Stimulated activated CD4-positive, alpha-beta T cell treated with anti-CD3 and anti-CD28 coated beads, Interleukin-12 subunit alpha, Interleukin-12 subunit beta, amount 100 ng/mL, for 48 hours (primary cell): Measurements from ENCODE around the gene OR4D10.
"Not testable (repeated sequence)": the region's sequence is repeated elsewhere in the genome, so short reads cannot be mapped to it uniquely, and the experiment has no call there.

ENCODE experiments used
- DNase-seq, 3 donors: peaks; one replicate each; pipeline ENCODE4 v3.0.0-alpha.2; 2020; ENCODE audit warnings: low read depth in 2 of 3, low spot score in 1 of 3

Gene OR4D10

GRCh38 chr11:59473015-59473414 is at the start of gene OR4D10:
Gene OR4D10, plus strand, starts transcription at chr11:59473315. Its CDS starts 4,115 bp downstream, at chr11:59477430.
- no peak for DNase-seq

DNA sequence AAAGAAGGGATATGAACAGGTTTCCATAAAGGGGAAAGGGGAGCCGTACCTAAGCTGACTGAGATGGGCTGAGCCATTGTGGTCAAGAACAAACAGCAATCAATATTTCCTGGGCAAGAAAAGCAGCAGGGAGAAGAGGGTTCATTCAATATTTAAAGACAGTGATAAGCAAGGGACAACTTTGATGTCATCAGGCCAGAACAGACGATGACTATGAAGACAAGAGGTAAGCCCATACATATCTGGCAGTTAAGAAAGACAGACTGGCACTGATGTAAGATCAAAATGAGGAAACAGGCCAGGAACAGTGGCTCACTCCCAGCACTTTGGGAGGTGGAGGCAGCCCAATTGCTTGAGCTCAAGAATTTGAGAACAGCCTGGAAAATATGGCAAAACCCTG is 49.3 kb upstream of the OR4D10 start:
- DNase-seq: no peak

DNA sequence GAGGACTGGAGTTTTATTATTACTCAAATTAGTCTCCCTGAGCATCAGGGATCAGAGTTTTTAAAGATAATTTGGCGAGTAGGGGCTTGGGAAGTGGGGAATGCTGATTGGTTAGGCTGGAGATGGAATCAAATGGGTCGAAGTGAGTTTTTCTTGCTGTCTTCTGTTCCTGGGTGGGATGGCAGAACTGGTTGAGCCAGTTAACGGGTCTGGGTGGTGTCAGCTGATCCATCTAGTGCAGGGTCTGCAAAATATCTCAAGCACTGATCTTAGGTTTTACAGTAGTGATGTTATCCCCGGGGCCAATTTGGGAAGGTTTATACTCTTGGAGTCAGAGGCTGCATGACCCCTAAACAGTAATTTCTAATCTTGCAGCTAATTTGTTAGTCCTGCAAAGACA is 48.0 kb upstream of the OR4D10 start:
- no peak for DNase-seq

- no peak for DNase-seq
Measured at GRCh38 chr11:59426361-59427067, 46.6 kb upstream of the OR4D10 start, which contains the start of gene OR5A2. Gene OR5A2, minus strand, starts transcription at chr11:59426413. Its CDS starts 3,460 bp downstream, at chr11:59422953.

DNA sequence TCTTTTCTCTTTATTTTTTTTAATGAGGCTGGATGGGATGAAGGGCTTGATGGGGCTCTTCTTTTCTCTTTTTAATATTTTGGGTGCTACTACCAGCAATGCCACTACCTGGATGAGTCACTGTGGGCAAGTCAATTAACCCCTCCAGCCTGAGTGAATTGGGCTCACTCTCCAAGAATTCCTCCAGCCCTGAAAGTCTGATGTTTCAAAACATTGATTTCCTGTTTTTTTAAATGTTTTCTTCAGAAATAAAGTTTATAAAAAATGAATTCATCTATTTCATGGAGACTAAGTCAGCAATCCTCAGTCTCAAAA is 46.1 kb upstream of the OR4D10 start:
- no peak for DNase-seq

GRCh38 chr11:59429924-59430516 is 43.1 kb upstream of the OR4D10 start:
- DNase-seq: peak in 1 of 3 donors; percentile 59

DNA sequence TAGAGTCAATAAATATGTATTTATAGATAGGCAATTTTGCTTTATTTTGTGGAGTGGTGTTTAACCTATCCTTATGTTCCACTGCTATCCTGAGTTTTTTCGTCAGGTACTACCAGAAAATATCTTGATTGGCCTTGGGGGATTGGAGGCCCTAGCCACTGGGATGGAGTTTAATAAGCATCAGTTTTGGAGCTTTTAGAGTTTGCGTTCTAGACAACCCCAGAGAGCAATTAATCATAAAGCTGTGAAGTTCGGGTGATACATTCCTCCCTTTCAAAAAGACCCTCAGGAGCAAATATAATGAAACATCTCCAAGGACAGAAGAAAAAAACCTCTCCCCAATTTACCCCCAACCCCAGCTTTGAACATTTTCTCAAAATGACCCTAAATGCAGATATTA is 36.9 kb upstream of the OR4D10 start, which contains the start of gene OR5A1:
TSS of gene OR5A1 (plus strand) at position 301 of the 400 bp plus-strand sequence. CDS start 6,700 bp downstream, outside the sequence.
- no peak for DNase-seq

DNA sequence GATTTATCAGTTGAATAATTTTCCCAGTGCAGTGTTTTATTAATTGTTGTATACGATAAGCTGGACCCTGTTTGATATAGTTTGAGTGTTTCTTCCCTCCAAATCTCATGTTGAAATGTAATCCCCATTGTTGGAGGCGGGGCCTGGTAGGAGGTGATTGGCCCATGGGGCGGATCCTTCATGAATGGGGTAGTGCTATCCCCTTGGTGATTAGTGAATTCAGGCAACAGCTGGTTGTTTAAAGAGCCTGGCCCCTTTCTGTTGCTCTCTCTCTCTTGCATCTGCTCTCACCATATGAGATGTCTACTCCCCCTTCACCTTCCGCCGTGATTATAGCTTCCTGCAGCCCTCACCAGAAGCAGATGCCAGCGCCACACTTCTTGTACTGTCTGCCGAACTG is 35.3 kb upstream of the OR4D10 start:
- DNase-seq: no peak

- not testable (repeated sequence) for DNase-seq
Measured at GRCh38 chr11:59445624-59446023, 27.5 kb upstream of the OR4D10 start.

GRCh38 chr11:59448484-59448883 is 24.6 kb upstream of the OR4D10 start:
- DNase-seq: no peak

DNA sequence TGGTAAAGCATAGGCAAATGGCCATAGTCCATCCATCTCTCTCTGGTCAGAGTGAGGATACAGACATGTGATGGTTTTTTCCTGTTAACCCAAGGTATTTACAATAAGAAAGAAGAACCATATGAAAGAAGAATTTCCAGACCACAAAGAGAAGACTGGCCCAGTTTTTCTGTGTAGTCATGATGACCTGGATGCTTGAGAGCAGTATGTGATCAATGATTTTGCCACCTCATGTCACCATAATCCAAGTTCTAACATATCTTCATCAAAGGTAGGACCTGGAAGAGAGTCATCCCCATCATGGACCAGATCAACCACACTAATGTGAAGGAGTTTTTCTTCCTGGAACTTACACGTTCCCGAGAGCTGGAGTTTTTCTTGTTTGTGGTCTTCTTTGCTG is 16.5 kb upstream of the OR4D10 start, which contains the start of gene OR4D6:
TSS of gene OR4D6 (plus strand) at position 301 of the 400 bp plus-strand sequence. CDS start at position 301, 0 bp downstream.
- DNase-seq: no peak

- DNase-seq: no peak
Measured at GRCh38 chr11:59459916-59460315, 13.2 kb upstream of the OR4D10 start.

DNA sequence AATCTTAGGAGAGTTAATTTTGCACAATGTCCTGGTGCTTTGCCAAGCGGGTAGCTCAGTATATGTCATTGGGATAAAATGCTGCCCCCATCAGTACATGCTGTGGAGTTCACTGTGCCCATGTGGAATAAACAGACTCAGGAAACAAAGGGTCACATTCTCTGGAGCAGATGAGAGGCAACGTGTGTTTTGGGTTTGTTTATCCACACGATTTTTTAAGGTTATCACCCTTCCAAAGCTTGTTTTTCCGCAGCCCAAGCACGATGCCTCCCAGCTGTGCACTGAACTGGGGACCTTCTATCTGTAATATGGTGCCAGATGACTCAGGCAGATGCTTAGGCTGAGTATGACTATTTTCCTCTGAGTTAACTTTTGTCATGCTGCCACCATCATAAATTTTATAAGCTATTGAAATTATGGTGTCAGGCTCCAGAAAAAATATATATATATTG is 9.9 kb upstream of the OR4D10 start:
- no peak for DNase-seq

GRCh38 chr11:59475176-59475575 is 2.1 kb downstream of the OR4D10 start:
- DNase-seq: no peak

DNA sequence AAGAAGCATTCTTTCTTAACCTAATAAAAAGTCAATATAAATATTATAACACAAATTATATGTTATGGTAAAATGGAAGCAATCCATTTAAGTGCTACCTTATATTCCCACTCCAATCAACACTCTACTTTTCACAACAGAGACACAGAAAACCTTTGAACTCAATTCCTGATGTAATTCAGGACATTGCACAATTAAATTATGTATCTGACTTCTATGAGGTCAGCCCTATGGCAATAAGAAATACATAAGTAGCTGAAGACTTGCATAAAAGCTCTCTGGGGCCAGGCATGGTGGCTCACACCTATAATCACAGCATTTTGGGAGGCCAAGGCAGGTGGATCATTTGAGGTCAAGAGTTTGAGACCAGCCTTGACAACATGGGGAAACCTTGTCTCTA is 6.8 kb downstream of the OR4D10 start:
- no peak for DNase-seq

GRCh38 chr11:59480359-59480758 is 7.2 kb downstream of the OR4D10 start:
- no peak for DNase-seq

DNA sequence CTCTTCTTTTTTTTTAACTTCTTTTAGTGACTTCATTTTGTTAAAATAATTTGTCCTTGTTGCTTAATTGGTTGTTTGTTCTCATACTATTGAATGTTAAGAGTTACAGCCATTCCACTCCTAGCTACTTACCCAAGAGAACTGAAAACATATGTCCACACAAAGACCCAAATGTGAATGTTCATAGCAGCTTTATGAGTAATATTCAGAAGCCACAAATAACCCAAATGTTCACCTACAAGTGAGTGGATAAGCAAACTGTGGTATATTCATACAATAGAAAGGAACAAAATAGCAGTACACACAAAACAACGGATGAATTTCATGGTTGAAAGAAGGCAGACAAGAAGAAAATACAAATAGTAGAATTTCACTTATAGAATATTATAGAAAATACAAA is 28.8 kb downstream of the OR4D10 start:
- no peak for DNase-seq

- DNase-seq: no peak
Measured at GRCh38 chr11:59503276-59503675, 30.2 kb downstream of the OR4D10 start, which contains the start of gene OR4D11. Gene OR4D11, plus strand, starts transcription at chr11:59503576. Its CDS starts 0 bp downstream, at chr11:59503576.

DNA sequence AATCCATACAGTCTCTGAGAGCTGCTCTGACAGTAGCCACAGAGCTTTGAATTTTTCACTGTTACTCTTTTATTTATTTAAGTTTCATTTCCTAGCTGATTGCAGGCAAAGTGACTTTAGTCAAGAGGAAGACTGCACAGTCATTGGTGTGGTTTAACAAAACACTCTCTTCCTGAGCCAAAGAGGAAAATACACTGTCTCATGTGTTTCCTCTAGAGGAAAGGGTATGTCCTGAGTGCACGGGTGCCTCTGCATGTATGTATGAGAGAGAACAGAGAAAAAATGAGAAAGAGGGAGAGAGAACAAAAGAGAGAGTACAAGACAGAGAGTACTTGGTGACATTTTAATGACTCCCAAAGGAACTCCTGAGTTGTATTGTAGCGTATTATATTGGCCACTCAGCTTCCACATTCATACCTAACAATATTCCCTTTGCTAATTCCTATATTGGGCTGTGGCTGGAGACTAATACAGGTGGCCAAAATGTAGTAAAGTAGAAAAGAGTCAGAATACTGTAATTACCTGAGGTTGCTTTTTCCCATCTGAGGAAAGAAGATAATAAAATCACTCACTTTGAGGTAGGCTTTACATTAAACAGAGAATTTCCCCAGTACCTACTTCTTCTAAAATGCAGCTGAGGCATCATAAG is 38.0 kb downstream of the OR4D10 start, which contains the start of gene OR4D9:
TSS of gene OR4D9 (plus strand) at position 599 of the 649 bp plus-strand sequence. CDS start 3,374 bp downstream, outside the sequence.
- DNase-seq: no peak

DNA sequence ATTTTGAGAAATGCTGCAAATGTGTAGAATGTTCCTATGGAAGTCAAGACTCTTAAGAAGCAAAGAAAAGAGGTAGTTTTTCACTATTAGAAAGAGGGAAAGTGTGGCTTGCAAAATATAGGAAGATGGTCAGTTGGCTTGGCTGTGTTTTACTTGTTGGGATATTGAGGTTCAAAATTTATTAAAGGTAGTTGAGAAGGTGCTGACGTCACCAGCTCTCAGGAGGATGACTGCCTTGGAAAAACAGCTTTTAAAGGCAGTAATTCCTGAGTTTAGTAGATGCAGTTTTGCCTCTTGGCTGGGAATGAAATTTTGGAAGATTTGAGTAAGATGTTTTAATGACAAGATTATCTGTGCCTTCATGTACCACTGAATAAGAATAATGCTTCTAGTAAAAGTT is 38.6 kb downstream of the OR4D10 start:
- DNase-seq: no peak

GRCh38 chr11:59520139-59520538 is 47.0 kb downstream of the OR4D10 start:
- DNase-seq: not testable (repeated sequence)

DNA sequence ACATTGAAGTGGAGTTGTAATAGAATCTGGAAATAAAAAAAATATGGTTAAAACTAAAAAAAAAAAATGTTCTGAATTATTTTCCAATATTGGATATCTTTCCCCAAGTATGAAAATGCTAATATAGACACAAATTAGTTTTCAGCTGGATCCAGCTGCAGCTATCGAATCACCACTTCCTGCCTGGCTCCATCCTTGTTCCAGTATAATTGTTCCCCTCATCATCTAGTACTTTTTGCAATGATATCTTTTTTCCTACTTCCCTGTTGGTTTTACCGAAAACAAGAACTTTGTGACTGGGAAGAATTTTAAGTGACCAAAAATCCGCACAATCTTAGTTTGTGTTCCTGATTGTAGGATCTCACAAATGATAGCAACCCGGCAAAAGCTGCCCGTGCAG is 47.6 kb downstream of the OR4D10 start:
- DNase-seq: no peak
